Stimulated activated CD4-positive, alpha-beta T cell treated with anti-CD3 and anti-CD28 coated beads, Interleukin-4, amount 100 ng/mL, for 24 hours (primary cell): Measurements from ENCODE around the gene MYL6.

Experiments used
- DNase-seq: peaks from one replicate; pipeline ENCODE4 v3.0.0-alpha.2; 2020

The MYL6 gene

GRCh38 chr12:56158926-56159461 lies 835 bp downstream of the MYL6 start:
- DNase-seq, result peak; percentile 39

GRCh38 chr12:56159482-56160192 lies 1.5 kb downstream of the MYL6 start:
- no peak for DNase-seq

GRCh38 chr12:56160193-56160763 lies 2.1 kb downstream of the MYL6 start:
- peak; percentile 60 for DNase-seq

DNA sequence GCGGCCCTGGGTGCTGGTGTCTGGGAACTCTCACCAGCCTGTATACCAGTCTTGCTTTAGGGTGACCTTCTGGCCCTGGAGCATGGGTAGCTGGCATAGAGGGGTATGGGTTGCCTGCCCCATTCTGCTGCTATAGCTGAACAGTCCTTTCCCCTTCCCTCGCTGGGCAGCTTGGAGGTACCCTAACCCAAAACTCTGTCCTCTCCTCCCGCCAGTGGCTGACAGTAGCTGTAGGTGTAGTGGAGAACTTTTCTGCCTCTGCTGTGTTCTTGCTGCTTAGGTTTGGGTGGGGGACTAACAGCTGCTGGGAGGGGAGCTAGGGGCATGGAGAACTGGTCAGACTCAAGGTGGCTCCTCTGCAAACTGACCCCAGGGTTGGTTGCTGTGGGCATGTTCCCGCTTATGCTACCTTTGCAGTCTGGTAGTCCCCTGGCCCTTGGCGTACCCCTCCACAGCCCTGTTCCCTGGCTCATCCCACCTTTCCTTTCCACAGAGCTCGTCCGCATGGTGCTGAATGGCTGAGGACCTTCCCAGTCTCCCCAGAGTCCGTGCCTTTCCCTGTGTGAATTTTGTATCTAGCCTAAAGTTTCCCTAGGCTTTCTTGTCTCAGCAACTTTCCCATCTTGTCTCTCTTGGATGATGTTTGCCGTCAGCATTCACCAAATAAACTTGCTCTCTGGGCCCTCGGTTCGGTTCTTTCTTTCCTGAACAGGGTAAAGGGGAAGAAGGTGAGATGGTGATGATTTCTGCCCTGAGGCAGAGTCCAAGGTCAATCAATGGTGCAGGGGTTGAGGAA lies 2.9 kb downstream of the MYL6 start:
- DNase-seq, result no peak

- no peak for DNase-seq
Observed at GRCh38 chr12:56161690-56162351, 3.7 kb downstream of the MYL6 start.

- DNase-seq, result no peak
Observed at GRCh38 chr12:56162468-56163290, 4.5 kb downstream of the MYL6 start.

GRCh38 chr12:56163533-56164344 lies 5.6 kb downstream of the MYL6 start:
- no peak for DNase-seq

DNA sequence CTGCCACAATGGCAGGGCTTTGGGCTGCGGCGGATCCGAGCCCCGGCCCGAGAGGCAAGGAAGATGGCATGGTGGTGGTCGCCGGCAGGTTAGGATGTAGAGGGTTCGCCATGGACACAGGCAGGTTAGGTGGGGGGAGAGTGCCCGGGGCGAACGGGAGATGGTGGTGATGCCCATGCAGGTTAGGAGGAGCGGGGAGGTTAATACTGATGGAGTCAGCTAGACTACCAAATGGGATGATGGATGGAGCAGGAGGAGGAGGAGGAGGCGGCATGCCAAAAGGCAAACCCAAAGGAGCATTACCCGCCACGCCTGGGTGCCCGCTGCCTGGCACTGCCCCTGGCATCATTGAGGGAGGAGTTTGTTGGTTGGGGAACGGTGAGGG lies 6.2 kb downstream of the MYL6 start:
- no peak for DNase-seq

GRCh38 chr12:56165369-56165768 lies 7.2 kb downstream of the MYL6 start:
- DNase-seq, result no peak

DNA sequence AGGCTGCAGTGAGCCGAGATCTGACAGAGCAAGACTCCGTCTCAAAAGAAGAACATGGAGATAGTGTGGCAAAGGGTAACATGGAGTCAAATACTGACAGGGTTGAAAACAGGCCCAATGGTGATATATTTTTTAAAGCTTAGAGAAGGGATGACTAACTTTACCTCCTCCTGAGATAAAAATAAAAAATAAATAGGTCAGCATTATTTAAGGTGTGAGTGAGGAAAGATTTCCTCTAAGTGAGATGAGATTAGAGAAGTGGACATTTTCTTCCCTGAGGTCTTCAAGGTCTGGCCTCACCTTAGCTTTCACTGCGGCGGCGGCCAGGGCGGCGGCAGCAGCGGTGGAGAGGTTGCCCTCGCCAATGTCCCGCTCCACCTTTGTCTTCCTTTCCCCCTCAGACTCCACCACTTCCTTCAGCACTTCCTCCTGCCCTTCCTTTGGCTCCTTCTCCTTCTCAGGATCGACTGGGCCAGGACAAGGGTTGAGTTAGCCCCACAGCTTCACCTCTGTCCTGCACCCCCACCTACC lies 11.1 kb downstream of the MYL6 start:
- DNase-seq, result no peak

- no peak for DNase-seq
Observed at GRCh38 chr12:56172839-56173238, 14.7 kb downstream of the MYL6 start.

DNA sequence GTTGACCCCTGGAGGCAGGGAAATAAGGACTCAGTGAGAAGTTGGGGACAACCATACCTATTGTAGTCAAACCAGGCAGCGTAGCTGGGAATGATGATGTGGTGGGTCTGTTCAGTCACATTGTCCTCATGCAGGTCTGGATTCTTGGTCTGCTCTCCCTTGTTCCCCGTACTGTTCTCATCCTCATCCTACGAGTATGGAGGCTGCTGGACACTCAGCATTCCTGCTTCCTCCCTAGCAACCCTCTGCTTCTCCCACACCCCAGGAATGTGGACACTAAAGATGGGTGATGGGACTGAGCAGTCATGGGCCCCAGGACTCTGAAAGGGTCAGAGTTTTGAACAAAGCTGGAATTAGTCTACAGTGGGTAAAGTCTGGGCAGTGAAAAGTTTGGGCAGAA lies 20.2 kb downstream of the MYL6 start:
- DNase-seq, result no peak

GRCh38 chr12:56186957-56187356 lies 28.8 kb downstream of the MYL6 start:
- no peak for DNase-seq

- DNase-seq, result no peak
Observed at GRCh38 chr12:56188131-56188777, 30.1 kb downstream of the MYL6 start.

GRCh38 chr12:56188778-56189098 lies 30.6 kb downstream of the MYL6 start:
- DNase-seq, result no peak

- peak; percentile 87 for DNase-seq
Observed at GRCh38 chr12:56189099-56189917, 31.1 kb downstream of the MYL6 start, which contains the start of gene SMARCC2. Gene SMARCC2 (minus strand): TSS chr12:56189483. CDS start chr12:56189461, 22 bp downstream.

DNA sequence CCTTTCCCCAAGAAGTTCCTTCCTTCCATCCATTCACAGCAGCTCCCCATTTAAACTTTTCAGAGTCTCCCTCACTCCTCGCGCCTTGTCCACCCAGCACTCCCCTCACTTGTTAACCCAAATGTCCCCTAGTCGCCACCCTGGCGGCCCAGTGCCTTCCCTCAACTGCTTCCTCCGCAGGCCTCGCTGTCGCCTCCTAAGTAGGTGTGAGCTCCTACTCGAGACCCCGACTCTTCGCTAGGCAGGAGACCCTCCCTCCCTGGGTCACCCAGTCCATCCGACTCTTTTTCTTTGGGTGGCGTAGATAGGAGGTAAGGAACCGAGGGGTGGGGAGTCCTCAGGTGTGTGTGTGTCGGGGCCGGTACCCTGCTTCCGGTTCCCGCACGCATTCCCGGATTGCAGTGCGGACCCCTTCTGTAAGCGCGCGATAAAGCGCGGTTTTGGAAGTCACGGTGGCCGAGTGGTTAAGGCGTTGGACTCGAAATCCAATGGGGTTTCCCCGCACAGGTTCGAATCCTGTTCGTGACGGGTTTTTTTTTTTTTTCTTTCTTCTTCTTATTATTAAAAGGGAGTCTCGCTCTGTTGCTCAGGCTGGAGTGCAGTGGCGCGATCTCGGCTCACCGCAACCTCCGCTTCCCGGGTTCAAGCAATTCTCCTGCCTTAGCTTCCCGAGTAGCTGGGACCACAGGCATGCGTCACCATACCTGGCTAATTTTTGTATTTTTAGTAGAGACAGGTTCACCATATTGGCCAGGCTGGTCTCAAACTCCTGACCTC lies 31.9 kb downstream of the MYL6 start:
- DNase-seq, result peak; percentile 90

- no peak for DNase-seq
Observed at GRCh38 chr12:56190695-56191155, 32.6 kb downstream of the MYL6 start.

- no peak for DNase-seq
Observed at GRCh38 chr12:56192582-56192981, 34.4 kb downstream of the MYL6 start.
